Measurements from ENCODE around the gene LSM5. TPM values are rescaled to one million over a fixed set of nuclear protein-coding genes. Genes with fewer than 3 reads are reported as not detected.

LSM5 gene
- total RNA-seq, 1 experiment from 2014 or later: 160 TPM

- intact Hi-C loops (cut with micrococcal nuclease; ENCODE audit: unreplicated experiment): no loop called here
- no TSS peak for BruUV-seq (replicated peaks)
- H3K4me3 Mint-ChIP-seq (ENCODE audit: low read depth, unreplicated experiment): no peak overlapping the region
- no peak overlapping the region for H3K27ac Mint-ChIP-seq (ENCODE audit: unreplicated experiment)
- CTCF ChIA-PET: no interaction called here
- no peaks in the 10 kb centered on the region for H3K4me1 Mint-ChIP-seq (ENCODE audit: low read depth, unreplicated experiment)
- DNase-seq: no peak
- H3K36me3 Mint-ChIP-seq (ENCODE audit: insufficient read depth, unreplicated experiment): peaks cover 10% of the 10 kb centered on the region
- TF ChIP-seq CTCF (IDR thresholded peaks at IDR 0.05; ENCODE audit: unreplicated experiment): no peak
- peaks cover 20% of the 10 kb centered on the region for H3K27me3 Mint-ChIP-seq (ENCODE audit: unreplicated experiment)
- H3K9me3 Mint-ChIP-seq (ENCODE audit: low read depth, unreplicated experiment): no peaks in the 10 kb centered on the region
Observed at GRCh38 chr7:32481921-32482320, 8.3 kb downstream of the LSM5 start.

DNA sequence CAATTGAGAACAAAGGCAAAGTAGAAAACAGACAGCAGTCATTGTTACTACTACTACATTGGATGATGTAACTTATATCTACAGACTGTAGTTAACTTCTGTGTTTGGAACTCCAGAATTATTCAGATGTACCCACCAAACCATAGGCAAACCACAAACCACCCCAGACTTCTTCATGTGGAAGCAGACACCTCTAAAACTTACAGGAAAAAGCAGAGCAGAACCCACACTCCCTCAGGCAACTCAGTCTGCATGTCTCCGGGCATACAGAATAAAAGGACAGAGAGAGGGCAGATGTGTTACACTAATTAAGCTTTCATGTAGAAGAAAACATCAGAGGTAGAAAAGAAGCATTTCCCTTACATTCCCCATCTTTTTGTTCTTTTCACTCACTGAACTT, 9.0 kb downstream of the LSM5 start:
- TF ChIP-seq CTCF (IDR thresholded peaks at IDR 0.05; ENCODE audit: unreplicated experiment): no peak
- CTCF ChIA-PET: no interaction called here
- BruUV-seq (replicated peaks): no TSS peak
- Mint-ChIP-seq H3K27me3 (ENCODE audit: unreplicated experiment) (peaks cover 28% of the 10 kb centered on the region), H3K4me1 (ENCODE audit: low read depth, unreplicated experiment) (no peaks in the 10 kb centered on the region), H3K4me3 (ENCODE audit: low read depth, unreplicated experiment) (no peak overlapping the region), H3K36me3 (ENCODE audit: insufficient read depth, unreplicated experiment) (peaks cover 10% of the 10 kb centered on the region), H3K9me3 (ENCODE audit: low read depth, unreplicated experiment) (no peaks in the 10 kb centered on the region), H3K27ac (ENCODE audit: unreplicated experiment) (no peak overlapping the region)
- intact Hi-C loops (cut with micrococcal nuclease; ENCODE audit: unreplicated experiment): no loop called here
- no peak for DNase-seq

DNA sequence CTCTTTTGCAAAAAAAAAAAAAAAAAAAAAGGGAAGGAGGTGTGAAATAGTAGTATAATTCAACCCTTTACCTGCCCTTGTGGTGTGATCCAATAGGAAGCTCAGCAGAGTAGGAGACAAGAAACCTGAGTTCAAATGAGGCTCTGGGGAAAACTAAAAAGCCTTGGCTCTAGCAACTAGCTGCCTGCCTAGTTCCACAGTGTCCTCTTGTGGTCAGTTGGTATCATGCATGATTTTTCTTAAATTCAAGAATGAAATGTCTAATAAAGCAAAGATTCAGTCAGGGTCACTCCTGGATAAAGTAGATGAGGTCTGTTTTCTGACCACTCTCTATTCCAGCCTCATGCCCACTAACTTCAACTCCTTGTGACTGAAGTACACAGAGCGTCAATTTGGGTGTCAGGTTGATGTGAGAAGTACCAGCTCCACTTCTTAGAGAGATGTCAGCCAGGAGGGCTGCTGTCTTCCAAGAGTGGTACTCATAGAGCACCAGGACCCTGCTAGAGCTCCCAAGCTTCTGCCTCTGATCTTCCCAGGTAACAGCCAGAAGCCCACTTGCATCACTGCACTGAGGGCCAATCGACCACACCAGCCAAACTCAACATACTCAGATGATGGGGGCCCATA, 10.5 kb downstream of the LSM5 start:
- Mint-ChIP-seq H3K36me3 (ENCODE audit: insufficient read depth, unreplicated experiment) (no peaks in the 10 kb centered on the region), H3K27ac (ENCODE audit: unreplicated experiment) (no peak overlapping the region), H3K9me3 (ENCODE audit: low read depth, unreplicated experiment) (no peaks in the 10 kb centered on the region), H3K27me3 (ENCODE audit: unreplicated experiment) (peaks cover 43% of the 10 kb centered on the region), H3K4me1 (ENCODE audit: low read depth, unreplicated experiment) (no peaks in the 10 kb centered on the region), H3K4me3 (ENCODE audit: low read depth, unreplicated experiment) (no peak overlapping the region)
- intact Hi-C loops (cut with micrococcal nuclease; ENCODE audit: unreplicated experiment): loop anchor here (1.0 to 5.0 kb wide), 2 partner anchors 122 to 269 kb away; no protein-coding TSS in a partner anchor
- peak; percentile 86 for TF ChIP-seq CTCF (IDR thresholded peaks at IDR 0.05; ENCODE audit: unreplicated experiment)
- CTCF ChIA-PET: interaction anchor here (0.7 to 2.0 kb wide), 7 partner anchors 10 to 736 kb away, joined by 3 to 25 read pairs (median 4); partner anchors contain the start of gene LSM5
- DNase-seq: peak; percentile 52
- no TSS peak for BruUV-seq (replicated peaks)

DNA sequence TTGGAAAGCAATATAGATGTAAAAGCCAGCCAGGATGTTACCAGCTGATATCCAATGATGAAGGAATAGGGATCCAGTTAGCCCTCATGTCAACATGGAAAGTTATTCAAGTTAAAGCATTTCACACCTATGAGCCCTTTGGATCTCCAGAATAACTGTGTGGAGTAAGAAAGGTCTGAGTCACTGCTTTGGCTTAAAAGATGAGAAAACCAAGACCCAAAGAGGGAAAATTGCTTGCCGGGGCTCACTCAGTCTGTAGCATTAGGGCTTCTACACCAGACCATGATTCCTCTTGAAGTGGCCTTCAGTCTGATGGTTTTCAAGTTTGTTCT, 12.6 kb downstream of the LSM5 start:
- DNase-seq: no peak
- intact Hi-C loops (cut with micrococcal nuclease; ENCODE audit: unreplicated experiment): loop anchor here (5.0 kb wide), 1 partner anchor 120 kb away; no protein-coding TSS in a partner anchor
- Mint-ChIP-seq H3K36me3 (ENCODE audit: insufficient read depth, unreplicated experiment) (no peaks in the 10 kb centered on the region), H3K27ac (ENCODE audit: unreplicated experiment) (no peak overlapping the region), H3K27me3 (ENCODE audit: unreplicated experiment) (peaks cover 63% of the 10 kb centered on the region), H3K9me3 (ENCODE audit: low read depth, unreplicated experiment) (no peaks in the 10 kb centered on the region), H3K4me1 (ENCODE audit: low read depth, unreplicated experiment) (no peaks in the 10 kb centered on the region), H3K4me3 (ENCODE audit: low read depth, unreplicated experiment) (no peak overlapping the region)
- CTCF ChIA-PET: interaction anchor here (1.1 kb wide), 1 partner anchor 28 kb away, joined by 4 read pairs; no protein-coding TSS in a partner anchor
- no peak for TF ChIP-seq CTCF (IDR thresholded peaks at IDR 0.05; ENCODE audit: unreplicated experiment)
- BruUV-seq (replicated peaks): no TSS peak

Measured in Calu3 (cell line).